ENCODE measurements around the gene C1orf167.

The C1orf167 gene

GRCh38 chr1:11761988-11762406, at the start of gene C1orf167:
C1orf167 (plus strand) TSS chr1:11762193; CDS start chr1:11764401, 2,208 bp downstream.
- DNase-seq (ENCODE audit: low read depth in 2 of 3, low spot score in 2 of 3) = no peak

GRCh38 chr1:11712285-11712684, 49.7 kb upstream of the C1orf167 start:
- no peak for DNase-seq (ENCODE audit: low read depth in 2 of 3, low spot score in 2 of 3)

GRCh38 chr1:11713095-11713494, 48.9 kb upstream of the C1orf167 start:
- DNase-seq (ENCODE audit: low read depth in 2 of 3, low spot score in 2 of 3) = no peak

- no peak for DNase-seq (ENCODE audit: low read depth in 2 of 3, low spot score in 2 of 3)
These were observed 47.0 kb upstream of the C1orf167 start for GRCh38 chr1:11714831-11715575.

- peak; percentile 47 to 78 (median 72) for DNase-seq (ENCODE audit: low read depth in 2 of 3, low spot score in 2 of 3)
These were observed 42.5 kb upstream of the C1orf167 start for GRCh38 chr1:11719313-11720032.

- DNase-seq (ENCODE audit: low read depth in 2 of 3, low spot score in 2 of 3) = no peak
These were observed 42.0 kb upstream of the C1orf167 start for GRCh38 chr1:11720033-11720376.

GRCh38 chr1:11720525-11720924, 41.5 kb upstream of the C1orf167 start:
- DNase-seq (ENCODE audit: low read depth in 2 of 3, low spot score in 2 of 3) = no peak

GRCh38 chr1:11721311-11721710, 40.7 kb upstream of the C1orf167 start:
- DNase-seq (ENCODE audit: low read depth in 2 of 3, low spot score in 2 of 3) = no peak

- DNase-seq (ENCODE audit: low read depth in 2 of 3, low spot score in 2 of 3) = no peak
These were observed 39.5 kb upstream of the C1orf167 start for GRCh38 chr1:11722538-11722937.

GRCh38 chr1:11725616-11726015, 36.4 kb upstream of the C1orf167 start:
- DNase-seq (ENCODE audit: low read depth in 2 of 3, low spot score in 2 of 3) = no peak

- no peak for DNase-seq (ENCODE audit: low read depth in 2 of 3, low spot score in 2 of 3)
These were observed 34.9 kb upstream of the C1orf167 start for GRCh38 chr1:11727119-11727518.

- no peak for DNase-seq (ENCODE audit: low read depth in 2 of 3, low spot score in 2 of 3)
These were observed 33.7 kb upstream of the C1orf167 start for GRCh38 chr1:11728126-11728806.

- DNase-seq (ENCODE audit: low read depth in 2 of 3, low spot score in 2 of 3) = no peak
These were observed 32.9 kb upstream of the C1orf167 start for GRCh38 chr1:11729155-11729497.

- no peak for DNase-seq (ENCODE audit: low read depth in 2 of 3, low spot score in 2 of 3)
These were observed 32.2 kb upstream of the C1orf167 start for GRCh38 chr1:11729498-11730428.

- DNase-seq (ENCODE audit: low read depth in 2 of 3, low spot score in 2 of 3) = no peak
These were observed 31.5 kb upstream of the C1orf167 start for GRCh38 chr1:11730429-11730891.

GRCh38 chr1:11731691-11732283, 30.2 kb upstream of the C1orf167 start:
- no peak for DNase-seq (ENCODE audit: low read depth in 2 of 3, low spot score in 2 of 3)

GRCh38 chr1:11733306-11733705, 28.7 kb upstream of the C1orf167 start:
- DNase-seq (ENCODE audit: low read depth in 2 of 3, low spot score in 2 of 3) = no peak

- no peak for DNase-seq (ENCODE audit: low read depth in 2 of 3, low spot score in 2 of 3)
These were observed 26.5 kb upstream of the C1orf167 start for GRCh38 chr1:11735531-11735853.

GRCh38 chr1:11735854-11736745, 25.9 kb upstream of the C1orf167 start, which contains the start of gene AGTRAP:
AGTRAP (plus strand) TSS chr1:11736136; CDS start chr1:11736209, 73 bp downstream.
- DNase-seq (ENCODE audit: low read depth in 2 of 3, low spot score in 2 of 3) = peak; percentile 66 to 75 (median 72)

All from activated CD8-positive, alpha-beta memory T cell treated with anti-CD3 and anti-CD28 coated beads for 48 hours (primary cell).